B cell (primary cell): ENCODE measurements around the gene UNC5C. TPM values are rescaled to one million over a fixed set of nuclear protein-coding genes. Genes with fewer than 3 reads are reported as not detected.

ENCODE experiments used
- ATAC-seq: fragments of 200-7000 bp; cut with Tn5 transposase; one replicate; pipeline ENCODE4 v1.10.0; 2021; ENCODE audit warnings: low read depth, mild to moderate bottlenecking, moderate number of reproducible peaks, moderate library complexity
- CTCF ChIA-PET: fragments of 350-600 bp; sonication (Branson Sonifier 250); formaldehyde crosslinking; loops from one replicate; lab custom pipeline; 2021; ENCODE audit warnings: antibody characterized with exemption, inconsistent platforms; lab: Charles Lee
- POLR2A ChIA-PET: fragments of 350-600 bp; sonication (Branson Sonifier 250); formaldehyde crosslinking; loops from one replicate; lab custom pipeline; 2021; ENCODE audit warnings: antibody characterized with exemption; lab: Charles Lee
- DNase-seq: peaks from one replicate; pipeline ENCODE4 v3.0.0; 2013
- H2AFZ ChIP-seq: 2 replicates; pipeline ENCODE4 v1.6.1; 2012; ENCODE audit warnings: mild to moderate bottlenecking, low read depth, low read length; ENCODE audit not compliant: insufficient read depth, poor library complexity, severe bottlenecking
- H3K27ac ChIP-seq, 2 donors: 1 replicate in 1 of 2; 2 replicates in 1 of 2; pipeline ENCODE4 v1.5.1; 2012 to 2013; ENCODE audit warnings: low read length in 2 of 2, mild to moderate bottlenecking in 2 of 2, moderate library complexity in 1 of 2
- H3K27me3 ChIP-seq, 4 experiments: fragments of 200-600 bp in 1 of 4; sonication (generic) in 1 of 4; replicated peaks in 1 of 4; 1 replicate in 2 of 4; 2 replicates in 2 of 4; pipeline versions ENCODE4 v1.6.1 to v1.7.0; 2013 to 2016; ENCODE audit warnings: low read length in 3 of 4, mild to moderate bottlenecking in 2 of 4, mixed read lengths in 1 of 4, moderate library complexity in 1 of 4; ENCODE audit not compliant: insufficient read depth in 4 of 4, control insufficient read depth in 3 of 4; ENCODE audit errors: control extremely low read depth in 1 of 4
- H3K36me3 ChIP-seq, 2 experiments: replicated peaks in 1 of 2; 1 replicate in 1 of 2; 2 replicates in 1 of 2; pipeline versions ENCODE4 v1.6.1 to v1.7.1; 2013; ENCODE audit warnings: low read length in 1 of 2; ENCODE audit not compliant: insufficient read depth in 2 of 2, control insufficient read depth in 1 of 2; ENCODE audit errors: control extremely low read depth in 1 of 2, extremely low read depth in 1 of 2
- H3K4me1 ChIP-seq, 2 donors: fragments of 200-600 bp in 1 of 2; sonication (generic) in 1 of 2; 1 replicate in 1 of 2; 2 replicates in 1 of 2; pipeline versions ENCODE4 v1.5.1 to v1.6.1; 2013 to 2017; ENCODE audit warnings: low read length in 2 of 2; ENCODE audit not compliant: control insufficient read depth in 2 of 2, insufficient read depth in 2 of 2
- H3K4me2 ChIP-seq: replicated peaks from 2 replicates; pipeline ENCODE3; 2012; ENCODE audit warnings: mild to moderate bottlenecking, low read depth, low read length; ENCODE audit not compliant: poor library complexity, severe bottlenecking
- H3K4me3 ChIP-seq, 5 experiments: fragments of 200-600 bp in 1 of 5; sonication (generic) in 1 of 5; 1 replicate in 3 of 5; 2 replicates in 2 of 5; pipeline versions ENCODE4 v1.5.1 to v1.7.0; 2011 to 2016; ENCODE audit warnings: low read length in 4 of 5, mild to moderate bottlenecking in 4 of 5, low read depth in 2 of 5, control low read depth in 1 of 5, moderate library complexity in 1 of 5; ENCODE audit not compliant: insufficient read depth in 1 of 5; ENCODE audit errors: control extremely low read depth in 1 of 5, extremely low read depth in 1 of 5
- H3K79me2 ChIP-seq: fragments of 200-600 bp; sonication (generic); one replicate; pipeline ENCODE4 v1.6.0; 2016; ENCODE audit warnings: low read length; ENCODE audit not compliant: control insufficient read depth, insufficient read depth
- H3K9ac ChIP-seq: fragments of 200-600 bp; sonication (generic); 2 replicates; pipeline ENCODE4 v1.6.1; 2017; ENCODE audit warnings: mild to moderate bottlenecking, low read length, moderate library complexity
- H3K9me3 ChIP-seq, 3 donors: one replicate each; pipeline versions ENCODE4 v1.6.1 to v1.7.1; 2013; ENCODE audit warnings: low read length in 2 of 3; ENCODE audit not compliant: control insufficient read depth in 2 of 3, insufficient read depth in 1 of 3; ENCODE audit errors: control extremely low read depth in 1 of 3
- H4K20me1 ChIP-seq: 2 replicates; pipeline ENCODE4 v1.6.0; 2012; ENCODE audit warnings: mild to moderate bottlenecking, low read length; ENCODE audit not compliant: insufficient read depth, control insufficient read depth, poor library complexity, severe bottlenecking
- H3K27ac Mint-ChIP-seq: one replicate; pipeline ENCODE4 v1.8.0; 2021; ENCODE audit warnings: mixed read lengths
- H3K27me3 Mint-ChIP-seq: one replicate; pipeline ENCODE4 v1.8.0; 2021; ENCODE audit warnings: mixed read lengths
- H3K4me1 Mint-ChIP-seq: one replicate; pipeline ENCODE4 v1.8.0; 2021; ENCODE audit warnings: mixed read lengths
- H3K4me3 Mint-ChIP-seq: one replicate; pipeline ENCODE4 v1.8.0; 2021; ENCODE audit warnings: mixed read lengths
- H3K9me3 Mint-ChIP-seq: one replicate; pipeline ENCODE4 v1.8.0; 2022; ENCODE audit warnings: mixed read lengths; ENCODE audit not compliant: insufficient read depth
- EZH2 ChIP-seq: IDR thresholded peaks from 2 replicates; pipeline ENCODE4 v1.6.1; 2012; ENCODE audit warnings: borderline replicate concordance, low read depth, mild to moderate bottlenecking, moderate library complexity, low read length; ENCODE audit not compliant: insufficient read depth, poor library complexity, severe bottlenecking
- WGBS: methylation state at CpG from one replicate; pipeline ENCODE4 v1.1.5; 2013; ENCODE audit warnings: missing lambda C conversion rate; ENCODE audit not compliant: insufficient coverage; 5-methylcytosine and 5-hydroxymethylcytosine counted together
- intact Hi-C: fragments of 100-400 bp; cut with micrococcal nuclease; formaldehyde crosslinking; loops from one replicate; pipeline ENCODE4 v1.10.0; 2022
- polyA plus RNA-seq: library from polyadenylated mRNA; depleted of rRNA; stranded (reverse); fragments of >200 nt; gene quantifications from 2 replicates; pipeline ENCODE4 v1.2.3, GENCODE V29; 2012
- total RNA-seq, 2 donors: library from RNA; stranded (reverse); fragments of 120-200 nt in 1 of 2; gene quantifications; 1 replicate in 1 of 2; 2 replicates in 1 of 2; pipeline versions ENCODE4 v1.2.3 to v1.2.4, GENCODE V29; 2013 to 2022
- TF ChIP-seq, protein P1 (sequence below): fragments of 200-600 bp; IDR thresholded peaks from one replicate; pipeline ENCODE4 v1.8.0; 2022; ENCODE audit warnings: antibody characterized with exemption, mild to moderate bottlenecking

The UNC5C gene
- total and polyA plus RNA-seq, 2 donors (not counting 1 experiment from before 2014, with no cell fraction given), result not detected

DNA sequence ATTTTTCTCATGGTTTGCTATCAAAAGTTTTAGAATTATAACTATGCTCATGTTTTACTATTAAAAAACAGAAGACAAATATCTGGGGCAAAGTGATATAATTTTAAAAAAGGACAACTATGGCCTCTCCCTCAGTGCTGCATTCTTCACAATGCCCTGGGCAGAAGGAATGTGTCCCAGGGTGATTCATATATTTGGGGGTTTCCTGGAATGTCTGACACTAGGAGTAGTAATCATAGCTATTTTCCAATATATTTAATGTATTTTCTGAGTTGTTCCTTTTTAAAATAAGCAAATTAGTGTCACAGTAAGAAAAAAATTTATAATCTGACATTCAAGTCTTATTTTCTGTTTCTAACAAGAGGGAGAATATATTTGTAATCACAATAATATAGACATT lies 281.7 kb downstream of the UNC5C start:
- no peak overlapping the region for H3K27ac ChIP-seq
- no peak overlapping the region for H3K27ac Mint-ChIP-seq
- H3K4me1 Mint-ChIP-seq, result no peaks in the 10 kb centered on the region
- H3K4me1 ChIP-seq, result no peaks in the 10 kb centered on the region
- no peak overlapping the region for H3K9ac ChIP-seq
- H3K9me3 ChIP-seq, result peaks cover 0 to 1% (median 0%) of the 10 kb centered on the region in 3 donors
- ChIA-PET POLR2A (no interaction called here), CTCF (no interaction called here)
- ATAC-seq (no peak), DNase-seq (no peak)
- intact Hi-C loops, result no loop called here
- no peaks in the 10 kb centered on the region for H3K36me3 ChIP-seq
- H3K4me3 Mint-ChIP-seq, result no peak overlapping the region
- no peaks in the 10 kb centered on the region for H3K27me3 ChIP-seq
- no peaks in the 10 kb centered on the region for H3K9me3 Mint-ChIP-seq
- no peak overlapping the region for H3K4me2 ChIP-seq
- no peak overlapping the region for H2AFZ ChIP-seq
- no peaks in the 10 kb centered on the region for H3K79me2 ChIP-seq
- H3K27me3 Mint-ChIP-seq, result no peaks in the 10 kb centered on the region
- H4K20me1 ChIP-seq, result no peaks in the 10 kb centered on the region
- no peak for TF ChIP-seq EZH2
- no peak overlapping the region for H3K4me3 ChIP-seq

DNA sequence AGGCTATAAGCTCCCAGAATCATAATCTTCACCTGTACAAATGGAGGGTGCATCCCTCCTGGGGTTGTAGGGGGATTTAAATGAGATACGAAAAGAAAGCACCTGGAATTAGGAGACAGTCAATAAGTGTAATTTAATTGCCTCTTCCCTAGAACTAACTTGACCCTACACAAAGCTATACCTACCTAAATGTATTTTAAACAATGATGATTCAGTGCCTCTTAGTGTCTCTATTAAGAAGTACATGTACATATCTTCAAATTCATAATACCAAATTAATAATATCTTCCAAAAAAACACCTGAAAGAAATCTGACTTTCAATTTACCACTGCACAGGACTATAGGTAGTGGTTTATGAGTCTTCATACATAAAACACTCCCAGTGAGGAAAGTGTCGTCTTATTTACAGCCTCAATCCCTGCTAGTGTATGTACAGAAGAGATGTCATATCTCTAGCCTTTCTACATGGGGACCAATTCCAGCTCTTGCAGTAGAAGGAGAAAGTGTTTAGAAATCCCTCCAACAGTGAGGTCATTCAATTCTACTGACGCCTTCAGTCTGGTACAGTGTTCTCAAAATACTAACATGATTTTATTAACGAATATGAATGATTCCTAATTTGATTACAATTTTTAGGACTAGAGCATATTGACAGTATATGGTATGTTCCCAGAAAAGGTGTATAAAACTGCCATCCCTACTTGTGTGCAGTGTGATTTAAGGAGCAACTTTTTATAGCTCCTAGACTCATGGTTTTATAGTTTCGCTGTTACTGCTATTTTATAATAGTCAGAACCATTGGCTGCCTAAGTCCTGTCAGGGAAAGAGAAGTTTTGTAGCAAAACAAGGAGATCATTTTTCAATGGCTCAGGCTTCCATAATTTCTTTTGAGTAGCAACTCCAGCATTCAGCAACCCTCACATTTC lies 282.7 kb downstream of the UNC5C start:
- H3K9ac ChIP-seq, result no peak overlapping the region
- TF ChIP-seq, protein P1, sequence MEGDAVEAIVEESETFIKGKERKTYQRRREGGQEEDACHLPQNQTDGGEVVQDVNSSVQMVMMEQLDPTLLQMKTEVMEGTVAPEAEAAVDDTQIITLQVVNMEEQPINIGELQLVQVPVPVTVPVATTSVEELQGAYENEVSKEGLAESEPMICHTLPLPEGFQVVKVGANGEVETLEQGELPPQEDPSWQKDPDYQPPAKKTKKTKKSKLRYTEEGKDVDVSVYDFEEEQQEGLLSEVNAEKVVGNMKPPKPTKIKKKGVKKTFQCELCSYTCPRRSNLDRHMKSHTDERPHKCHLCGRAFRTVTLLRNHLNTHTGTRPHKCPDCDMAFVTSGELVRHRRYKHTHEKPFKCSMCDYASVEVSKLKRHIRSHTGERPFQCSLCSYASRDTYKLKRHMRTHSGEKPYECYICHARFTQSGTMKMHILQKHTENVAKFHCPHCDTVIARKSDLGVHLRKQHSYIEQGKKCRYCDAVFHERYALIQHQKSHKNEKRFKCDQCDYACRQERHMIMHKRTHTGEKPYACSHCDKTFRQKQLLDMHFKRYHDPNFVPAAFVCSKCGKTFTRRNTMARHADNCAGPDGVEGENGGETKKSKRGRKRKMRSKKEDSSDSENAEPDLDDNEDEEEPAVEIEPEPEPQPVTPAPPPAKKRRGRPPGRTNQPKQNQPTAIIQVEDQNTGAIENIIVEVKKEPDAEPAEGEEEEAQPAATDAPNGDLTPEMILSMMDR, result no peak
- no peak for TF ChIP-seq EZH2
- ATAC-seq, result no peak
- H3K79me2 ChIP-seq, result no peaks in the 10 kb centered on the region
- no peaks in the 10 kb centered on the region for H3K27me3 ChIP-seq
- no peak overlapping the region for H3K27ac ChIP-seq
- H3K36me3 ChIP-seq, result no peaks in the 10 kb centered on the region
- intact Hi-C loops, result no loop called here
- WGBS, result no CpG with 5 or more reads among the region's 5 CpGs
- Mint-ChIP-seq H3K27ac (no peak overlapping the region), H3K9me3 (no peaks in the 10 kb centered on the region), H3K4me3 (no peak overlapping the region), H3K27me3 (no peaks in the 10 kb centered on the region), H3K4me1 (no peaks in the 10 kb centered on the region)
- no peak overlapping the region for H3K4me3 ChIP-seq
- no peaks in the 10 kb centered on the region for H4K20me1 ChIP-seq
- no peak for DNase-seq
- H2AFZ ChIP-seq, result no peak overlapping the region
- no peak overlapping the region for H3K4me2 ChIP-seq
- ChIA-PET CTCF (no interaction called here), POLR2A (no interaction called here)
- peaks cover 0 to 1% (median 0%) of the 10 kb centered on the region in 3 donors for H3K9me3 ChIP-seq
- H3K4me1 ChIP-seq, result no peaks in the 10 kb centered on the region
